Left lobe of liver (tissue), 2 donors: ENCODE measurements around the gene PEX7. TPM values are rescaled to one million over a fixed set of nuclear protein-coding genes. Genes with fewer than 3 reads are reported as not detected.
A peak's percentile ranks its signal among the peaks of the same experiment; 100 is the strongest.
"Not testable (repeated sequence)": the region's sequence is repeated elsewhere in the genome, so short reads cannot be mapped to it uniquely, and the experiment has no call there.

Source experiments
- ATAC-seq: fragments of 200-7000 bp; cut with Tn5 transposase; one replicate; pipeline ENCODE4 v1.9.1; 2020; ENCODE audit warnings: mild to moderate bottlenecking, moderate library complexity
- DNase-seq: peaks from one replicate; pipeline ENCODE4 v3.0.0-alpha.2; 2020; ENCODE audit warnings: low spot score
- total RNA-seq: library from RNA; stranded (reverse); gene quantifications from one replicate; pipeline ENCODE4 v1.2.1, GENCODE V29; 2021
- donor health status: DM: no; HTN: no; CAD: no; lungs with moderate emphysema.
- donor health status: DM: no; HTN: yes; CAD: no.

Gene PEX7
- total RNA-seq, 1 donor from 2014 or later, result 5.6 TPM

DNA sequence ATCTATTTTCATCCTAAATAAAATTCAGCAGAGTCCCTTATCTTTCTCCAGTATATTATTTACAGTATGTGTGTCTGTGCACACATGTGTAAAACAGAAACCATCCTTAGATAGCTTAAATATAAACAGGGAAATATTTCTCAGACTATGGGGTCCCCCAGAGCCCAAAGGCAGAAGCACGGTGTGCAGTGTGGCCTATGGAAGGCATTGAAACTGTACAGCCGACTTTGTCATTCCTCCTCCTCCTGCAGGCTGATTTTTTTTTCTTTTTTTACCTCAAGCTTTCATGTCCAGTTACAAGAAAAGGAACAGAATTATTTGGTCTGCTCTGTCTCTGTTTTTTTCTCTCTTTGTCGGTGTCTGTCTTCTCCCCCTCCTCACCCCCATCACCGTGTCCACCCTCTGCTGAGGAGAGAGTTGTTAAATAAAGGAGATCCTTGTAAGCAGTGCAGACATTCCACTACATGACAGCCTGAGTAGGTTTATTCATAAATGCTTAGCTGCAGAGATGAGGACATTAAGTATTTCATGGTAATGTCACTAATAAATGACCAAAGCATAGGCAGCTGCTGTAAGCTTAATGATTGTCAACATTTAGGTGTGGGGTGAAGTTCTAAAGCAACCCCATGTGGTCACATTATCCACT, 67.9 kb downstream of the PEX7 start:
- DNase-seq (no peak), ATAC-seq (no peak)

DNA sequence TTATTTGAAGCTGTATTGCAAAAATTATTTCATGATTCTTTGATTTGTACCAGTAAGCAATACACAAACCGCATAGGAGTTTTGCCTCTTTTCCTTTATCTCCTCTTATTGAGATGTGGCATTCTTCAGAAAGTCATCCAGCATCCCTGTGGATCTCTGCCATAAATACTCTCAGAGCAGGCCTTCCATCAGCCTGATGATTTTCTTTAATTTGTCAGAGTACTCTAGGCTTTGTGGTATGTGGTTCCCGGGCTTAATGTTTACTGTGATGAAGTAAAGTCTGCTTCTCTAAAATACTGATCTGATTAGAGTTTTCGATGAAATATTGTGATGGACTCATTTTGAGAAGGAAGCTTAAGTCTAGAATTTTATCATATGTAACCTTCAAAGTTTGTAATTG, 68.6 kb downstream of the PEX7 start:
- no peak for ATAC-seq

DNA sequence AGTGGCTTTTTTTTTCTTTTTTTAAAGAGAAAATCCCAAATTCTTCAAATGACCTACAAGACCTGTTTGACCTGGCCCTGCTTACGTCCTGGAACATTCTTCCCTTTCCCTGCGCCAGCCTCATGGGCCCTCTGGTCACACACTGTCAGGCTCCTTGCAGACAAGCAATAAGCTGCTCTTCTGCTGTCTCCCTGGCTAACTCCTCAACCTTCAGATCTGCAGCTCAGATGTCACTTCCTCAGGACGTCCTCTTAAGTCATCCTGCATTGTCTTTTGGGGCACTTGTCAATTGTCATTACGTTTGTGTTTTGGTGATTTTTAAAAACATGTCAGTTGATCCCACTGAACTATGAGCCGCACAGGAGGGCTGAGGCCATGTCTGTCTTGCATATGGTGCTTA, 70.8 kb downstream of the PEX7 start:
- ATAC-seq, result no peak
- no peak for DNase-seq

More for the DNA sequence above, 68.6 kb downstream of the PEX7 start:
- no peak for DNase-seq

DNA sequence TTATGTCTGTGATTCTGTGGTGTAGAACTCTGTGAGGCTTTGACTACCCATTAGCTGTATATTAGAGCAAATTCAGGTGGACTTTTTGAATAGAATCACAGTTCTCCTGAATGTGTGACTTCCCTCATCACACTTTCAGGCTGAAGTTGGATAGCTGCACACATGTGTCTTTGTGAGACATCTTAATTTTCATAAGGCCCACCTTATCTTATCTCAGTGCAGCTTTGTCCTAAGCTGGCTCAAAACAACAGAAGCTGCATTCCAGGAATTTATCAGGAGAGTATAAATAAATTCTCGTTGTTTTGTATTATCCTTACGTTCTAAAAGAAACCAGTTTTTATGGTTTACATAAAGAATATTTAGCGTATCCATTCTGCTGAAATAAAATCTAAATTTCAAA, 73.5 kb downstream of the PEX7 start:
- ATAC-seq, result no peak
- no peak for DNase-seq

DNA sequence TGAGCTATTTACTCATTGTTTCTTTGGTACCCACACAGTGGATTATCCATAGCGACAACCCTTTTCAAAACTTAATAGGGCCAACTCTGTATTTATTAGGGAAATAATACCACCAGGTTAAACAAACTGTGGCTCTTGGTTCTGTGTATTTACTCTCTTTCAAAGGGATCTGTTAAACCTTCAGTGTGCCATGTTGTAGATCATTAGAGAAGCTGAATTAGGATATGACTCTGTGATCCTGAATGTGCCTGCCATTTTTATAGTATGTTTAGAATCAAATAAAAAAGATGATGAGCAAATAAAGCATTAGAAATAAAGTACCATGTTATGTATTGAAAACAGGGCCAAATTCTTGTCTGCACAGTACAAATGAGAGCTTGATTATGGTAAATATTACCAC, 74.7 kb downstream of the PEX7 start:
- ATAC-seq (no peak), DNase-seq (no peak)

DNA sequence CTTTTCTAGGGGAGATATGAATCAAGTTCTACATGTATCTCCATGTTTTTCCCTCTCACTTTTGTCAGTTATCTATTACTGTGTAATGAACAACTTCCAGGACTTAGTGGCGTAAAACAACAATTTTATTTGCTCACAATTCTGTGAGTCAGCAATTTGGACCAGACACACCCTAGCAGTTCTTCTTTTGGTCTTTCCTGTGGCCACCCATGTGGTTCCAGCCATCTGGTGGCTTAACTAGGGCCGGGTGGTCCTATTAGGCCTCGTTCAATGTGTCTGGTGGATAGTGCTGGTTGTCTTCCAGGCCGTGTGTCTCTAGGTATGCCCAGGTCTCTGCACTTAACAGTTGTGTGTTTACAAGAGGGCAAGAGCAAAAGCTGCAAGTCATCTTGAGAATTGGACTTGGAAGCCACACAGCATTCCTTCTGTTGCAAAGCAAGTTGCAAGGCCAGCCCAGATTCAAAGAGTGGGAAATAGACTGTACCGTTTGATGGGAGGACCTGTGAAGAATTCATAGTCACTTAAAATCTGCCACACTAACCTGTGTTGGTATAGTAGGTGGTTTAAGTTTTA, 78.9 kb downstream of the PEX7 start:
- no peak for DNase-seq
- no peak for ATAC-seq

DNA sequence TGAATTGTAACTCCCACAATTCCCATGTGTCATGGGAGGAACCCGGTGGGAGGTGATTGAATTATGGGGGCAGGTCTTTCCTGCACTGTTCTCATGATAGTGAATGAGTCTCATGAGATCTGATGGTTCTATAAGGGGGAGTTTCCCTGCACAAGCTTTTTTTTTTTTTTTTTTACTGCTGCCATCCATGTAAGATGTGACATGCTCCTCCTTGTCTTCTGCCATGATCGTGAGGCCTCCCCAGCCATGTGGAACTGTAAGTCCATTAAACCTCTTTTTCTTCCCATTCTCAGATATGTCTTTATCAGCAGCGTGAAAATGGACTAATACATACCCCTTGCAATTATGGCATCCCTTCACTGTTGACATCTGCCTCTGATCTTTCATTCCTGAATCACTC, 82.1 kb downstream of the PEX7 start:
- not testable (repeated sequence) for DNase-seq, ATAC-seq

DNA sequence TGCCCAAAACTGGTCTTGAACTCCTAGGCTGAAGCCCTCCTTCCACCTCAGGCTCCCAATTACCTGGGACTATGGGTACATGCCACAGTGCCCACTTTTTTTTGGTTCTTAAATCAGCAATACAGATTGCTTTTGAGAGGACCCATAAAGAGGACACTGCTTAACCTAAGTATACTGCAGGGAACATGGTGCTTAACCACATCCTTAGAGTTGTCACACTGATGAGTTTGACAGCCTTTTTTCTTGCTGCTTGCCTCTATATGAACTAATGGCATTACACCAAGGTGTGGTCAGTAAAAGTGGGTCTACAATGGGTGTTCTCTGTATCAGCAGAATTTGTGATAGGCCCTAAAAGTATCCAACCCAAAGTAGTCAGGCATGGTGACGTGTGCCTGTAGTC, 92.6 kb downstream of the PEX7 start:
- no peak for DNase-seq
- ATAC-seq, result no peak

DNA sequence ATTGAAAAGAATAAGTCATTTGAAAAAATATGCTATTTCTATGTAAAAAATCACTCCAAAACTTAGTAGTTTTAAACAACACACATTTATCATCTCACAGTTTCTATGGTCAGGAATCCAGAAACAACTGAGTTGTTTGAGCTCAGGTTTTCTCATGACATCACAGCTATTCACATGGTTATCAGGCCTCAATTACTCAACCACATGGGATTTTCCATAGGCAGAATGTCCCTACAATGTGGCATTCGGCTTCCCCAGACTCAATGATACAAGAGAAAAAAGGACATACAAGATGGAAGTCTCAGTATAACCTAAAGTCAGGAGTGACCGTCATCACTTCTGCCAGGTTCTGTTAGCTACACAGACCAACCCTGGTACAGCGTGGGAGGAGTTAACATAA, 96.3 kb downstream of the PEX7 start:
- ATAC-seq, result no peak
- no peak for DNase-seq

DNA sequence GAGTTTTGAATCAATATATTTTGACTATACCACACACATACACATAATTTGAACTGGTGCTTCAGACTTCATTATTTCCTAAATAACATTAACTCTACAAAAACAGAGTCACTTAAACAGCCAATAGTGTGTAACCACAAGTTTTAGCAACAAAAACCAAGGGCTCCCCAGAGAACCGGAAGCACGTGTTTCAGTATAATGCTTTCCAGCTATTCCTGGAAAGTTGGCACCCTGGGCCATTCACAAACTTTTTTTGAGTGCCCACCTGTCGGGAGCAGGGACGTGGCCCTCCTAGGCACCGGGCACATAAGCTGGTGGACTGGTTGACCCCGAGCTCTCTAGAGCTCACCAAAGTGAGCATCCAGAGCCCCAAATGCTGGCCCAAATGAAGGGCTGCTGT, 97.8 kb downstream of the PEX7 start:
- DNase-seq, result no peak
- no peak for ATAC-seq

DNA sequence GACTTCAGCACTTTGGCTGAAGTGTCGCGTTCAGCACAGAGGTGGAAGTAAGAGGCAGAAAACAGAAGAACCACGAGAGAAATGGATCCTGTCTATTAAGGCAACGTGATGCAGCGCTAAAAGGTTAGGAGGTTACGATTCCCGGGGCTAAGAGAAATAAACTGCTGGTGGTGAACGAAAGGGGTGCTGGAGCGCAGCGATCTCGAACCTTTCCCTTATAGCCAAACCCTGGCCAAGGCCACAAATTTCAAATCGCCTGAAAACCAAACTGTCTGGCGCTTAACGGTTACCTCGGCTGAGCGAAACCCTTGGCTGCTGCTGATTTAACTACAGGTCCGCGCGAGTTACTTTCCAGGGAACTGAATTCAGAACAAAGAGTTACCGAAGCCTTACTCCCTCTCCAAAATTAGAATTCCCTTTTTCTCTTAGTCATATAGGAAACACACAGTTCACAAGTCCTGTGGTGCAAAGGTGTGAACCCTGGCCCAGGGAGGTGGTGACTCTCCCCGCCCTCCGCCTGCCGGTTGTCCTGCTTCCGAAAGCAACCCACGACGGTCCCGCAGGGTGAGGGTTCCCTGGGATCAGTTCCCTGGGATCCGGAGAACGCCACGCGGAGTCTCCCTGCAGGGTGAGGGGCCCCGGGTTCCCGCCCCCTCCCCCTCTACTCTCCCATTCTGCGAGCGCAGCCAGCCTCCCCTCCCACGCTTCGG, 98.4 kb downstream of the PEX7 start:
- ATAC-seq (peak; percentile 64), DNase-seq (no peak)

DNA sequence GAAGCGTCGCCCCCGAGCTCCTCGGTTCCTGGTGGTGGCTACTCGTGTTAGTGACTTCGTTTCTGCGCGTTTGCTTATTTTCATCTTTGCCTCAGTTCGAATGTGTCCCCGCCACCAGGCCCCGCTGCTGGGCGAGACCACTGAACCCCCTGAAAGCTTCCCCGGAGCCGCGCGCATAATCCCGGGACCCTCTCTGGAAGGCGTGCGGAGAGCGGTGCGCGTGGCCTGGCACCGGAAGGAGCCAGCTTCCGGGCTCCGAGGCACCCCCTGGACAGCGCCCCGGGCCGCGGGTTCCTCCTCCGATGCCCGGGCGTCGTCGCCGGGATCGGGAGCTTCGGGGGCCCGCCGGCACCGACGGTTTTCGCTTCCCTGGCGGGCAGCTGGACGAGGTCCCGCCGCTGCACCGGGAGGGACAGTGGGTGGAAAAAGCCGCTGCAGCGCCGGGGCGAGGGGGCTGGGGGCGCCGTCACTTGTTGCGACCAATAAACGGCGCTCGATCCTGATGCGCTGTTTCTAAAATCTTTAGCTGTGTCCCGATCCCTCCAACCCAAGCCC, 99.1 kb downstream of the PEX7 start:
- DNase-seq, result no peak
- peak; percentile 40 for ATAC-seq

DNA sequence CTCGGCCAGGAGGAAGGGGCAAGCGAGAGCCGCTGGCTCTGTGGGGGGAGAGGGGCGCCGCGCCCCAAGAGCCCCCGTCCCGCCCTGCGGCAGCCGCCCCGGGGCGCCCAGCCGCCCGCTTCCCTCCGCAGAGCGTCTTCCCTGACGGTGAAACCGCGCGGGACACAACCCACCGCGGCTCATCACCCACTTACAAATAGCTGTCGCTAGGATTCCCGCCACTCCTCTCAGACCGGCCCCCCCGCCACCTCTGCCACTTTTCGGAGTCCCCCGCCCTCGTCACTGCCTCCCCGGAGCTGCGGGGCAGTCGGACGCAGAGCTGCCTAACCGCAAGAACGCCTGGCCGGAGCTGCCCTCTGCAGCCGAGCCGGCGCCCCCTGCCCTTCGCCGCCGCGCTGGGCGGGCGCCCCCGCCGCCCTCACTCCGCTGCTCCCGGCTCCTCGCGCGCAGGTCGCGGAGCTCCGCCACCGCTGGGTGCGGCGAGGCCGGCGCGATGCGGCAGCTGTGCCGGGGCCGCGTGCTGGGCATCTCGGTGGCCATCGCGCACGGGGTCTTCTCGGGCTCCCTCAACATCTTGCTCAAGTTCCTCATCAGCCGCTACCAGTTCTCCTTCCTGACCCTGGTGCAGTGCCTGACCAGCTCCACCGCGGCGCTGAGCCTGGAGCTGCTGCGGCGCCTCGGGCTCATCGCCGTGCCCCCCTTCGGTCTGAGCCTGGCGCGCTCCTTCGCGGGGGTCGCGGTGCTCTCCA, 99.7 kb downstream of the PEX7 start, which contains the start of gene SLC35D3:
SLC35D3 (plus strand) TSS at position 366 of the 749 bp plus-strand sequence; CDS start at position 494, 128 bp downstream.
- ATAC-seq, result peak; percentile 41
- no peak for DNase-seq

DNA sequence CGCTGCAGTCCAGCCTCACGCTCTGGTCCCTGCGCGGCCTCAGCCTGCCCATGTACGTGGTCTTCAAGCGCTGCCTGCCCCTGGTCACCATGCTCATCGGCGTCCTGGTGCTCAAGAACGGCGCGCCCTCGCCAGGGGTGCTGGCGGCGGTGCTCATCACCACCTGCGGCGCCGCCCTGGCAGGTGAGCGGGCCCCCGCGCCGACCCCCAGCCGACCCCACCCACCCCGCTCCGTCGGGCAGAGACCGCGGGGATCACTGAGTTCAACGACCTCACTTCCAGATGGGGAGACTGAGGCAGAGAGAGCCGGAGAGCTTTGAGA, 100.3 kb downstream of the PEX7 start:
- DNase-seq (no peak), ATAC-seq (no peak)

DNA sequence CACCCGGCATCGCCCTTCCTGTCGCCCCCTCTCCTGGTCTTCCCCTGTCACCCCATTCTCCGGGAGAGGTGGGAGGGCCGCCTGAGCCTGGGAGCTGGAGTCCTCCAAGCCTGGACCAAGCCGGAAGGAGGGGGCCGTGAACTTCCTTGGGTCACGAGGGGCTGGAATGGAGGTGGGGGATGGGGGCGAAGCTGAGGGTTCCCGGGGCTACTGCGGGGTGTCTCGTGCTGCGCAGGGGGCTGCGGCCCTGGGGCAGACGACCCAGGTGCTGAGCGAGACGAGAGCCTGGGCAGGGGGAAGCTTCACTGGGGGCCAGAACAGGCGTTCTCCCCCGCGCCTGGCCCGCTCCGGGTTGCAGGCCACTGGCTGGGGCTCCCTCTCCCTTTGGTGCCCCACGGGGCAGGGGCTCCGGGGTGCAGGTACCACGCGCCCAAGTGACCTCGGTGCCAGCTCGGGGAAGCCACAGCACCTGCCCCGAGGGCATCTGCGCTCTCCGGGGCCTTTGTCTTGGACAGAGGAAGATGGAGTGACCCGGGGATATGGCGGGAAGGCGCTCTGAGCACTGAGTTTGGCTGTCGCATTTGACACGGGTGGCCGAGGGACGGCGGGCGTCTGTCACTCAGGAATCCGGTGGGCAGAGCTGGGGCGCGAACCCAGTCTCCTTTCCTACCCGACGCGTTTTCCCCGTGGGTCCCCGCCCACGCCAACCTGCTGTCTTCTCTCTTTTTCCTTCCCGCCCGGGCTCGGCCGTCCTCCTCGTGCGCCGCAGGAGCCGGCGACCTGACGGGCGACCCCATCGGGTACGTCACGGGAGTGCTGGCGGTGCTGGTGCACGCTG, 100.9 kb downstream of the PEX7 start:
- DNase-seq (no peak), ATAC-seq (no peak)

DNA sequence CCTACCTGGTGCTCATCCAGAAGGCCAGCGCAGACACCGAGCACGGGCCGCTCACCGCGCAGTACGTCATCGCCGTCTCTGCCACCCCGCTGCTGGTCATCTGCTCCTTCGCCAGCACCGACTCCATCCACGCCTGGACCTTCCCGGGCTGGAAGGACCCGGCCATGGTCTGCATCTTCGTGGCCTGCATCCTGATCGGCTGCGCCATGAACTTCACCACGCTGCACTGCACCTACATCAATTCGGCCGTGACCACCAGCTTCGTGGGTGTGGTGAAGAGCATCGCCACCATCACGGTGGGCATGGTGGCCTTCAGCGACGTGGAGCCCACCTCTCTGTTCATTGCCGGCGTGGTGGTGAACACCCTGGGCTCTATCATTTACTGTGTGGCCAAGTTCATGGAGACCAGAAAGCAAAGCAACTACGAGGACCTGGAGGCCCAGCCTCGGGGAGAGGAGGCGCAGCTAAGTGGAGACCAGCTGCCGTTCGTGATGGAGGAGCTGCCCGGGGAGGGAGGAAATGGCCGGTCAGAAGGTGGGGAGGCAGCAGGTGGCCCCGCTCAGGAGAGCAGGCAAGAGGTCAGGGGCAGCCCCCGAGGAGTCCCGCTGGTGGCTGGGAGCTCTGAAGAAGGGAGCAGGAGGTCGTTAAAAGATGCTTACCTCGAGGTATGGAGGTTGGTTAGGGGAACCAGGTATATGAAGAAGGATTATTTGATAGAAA, 101.7 kb downstream of the PEX7 start:
- ATAC-seq (no peak), DNase-seq (no peak)

DNA sequence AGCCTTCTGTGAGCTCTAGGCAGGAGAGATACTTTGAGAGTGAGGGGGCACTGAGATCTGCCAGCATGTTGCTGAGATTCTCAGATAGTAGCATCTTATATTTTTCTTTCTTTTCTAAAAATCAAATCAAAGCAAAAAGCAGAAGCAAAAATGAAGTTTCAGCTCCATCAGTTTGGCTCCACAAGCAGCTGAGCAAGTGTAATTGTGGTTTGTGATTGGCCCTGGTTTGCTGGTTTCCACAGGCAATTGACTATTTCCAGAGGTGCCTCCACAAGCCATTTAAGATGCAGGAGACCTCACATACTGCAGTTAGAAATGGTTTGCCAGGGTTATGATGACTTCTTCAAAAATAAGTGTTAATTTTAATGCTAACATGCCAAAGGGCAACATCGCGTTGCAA, 104.0 kb downstream of the PEX7 start:
- ATAC-seq (no peak), DNase-seq (no peak)

DNA sequence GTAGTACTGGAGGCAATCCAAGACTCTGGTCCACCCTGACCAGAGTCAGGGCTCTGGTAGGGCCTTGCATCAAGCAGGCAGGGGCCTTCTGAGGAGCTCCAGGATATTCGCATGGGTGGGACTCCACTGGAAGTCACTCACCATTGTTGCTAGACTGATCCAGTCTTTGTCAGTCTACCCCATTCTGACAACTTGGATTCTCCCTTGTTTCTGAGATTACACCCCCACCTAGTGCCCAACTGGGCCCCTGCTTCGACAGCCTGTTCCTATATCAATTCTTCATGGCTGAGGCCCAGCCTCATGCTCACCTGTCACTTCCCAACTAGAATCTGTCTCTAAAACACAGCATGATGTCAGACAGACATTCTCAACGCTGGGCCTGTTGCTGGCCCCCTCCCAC, 104.9 kb downstream of the PEX7 start:
- DNase-seq (no peak), ATAC-seq (no peak)

DNA sequence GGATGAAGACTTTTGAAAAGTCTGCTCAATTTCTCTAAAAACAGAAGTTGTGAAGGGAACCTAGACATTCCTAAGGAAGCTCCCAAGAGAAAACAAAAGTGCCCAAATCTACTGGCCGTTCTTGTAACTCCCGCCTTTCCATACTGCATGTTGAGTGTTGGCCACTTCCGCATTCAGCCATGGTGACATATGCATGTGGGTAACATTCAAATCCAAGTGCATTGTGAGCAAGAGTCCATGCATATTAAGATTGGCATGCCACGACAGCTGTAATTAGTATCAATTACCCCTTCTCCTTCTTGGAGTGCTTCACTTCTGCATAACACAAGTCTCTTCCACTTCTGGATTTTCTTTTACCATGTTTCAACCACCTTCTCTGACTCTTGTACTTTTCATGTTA, 108.1 kb downstream of the PEX7 start:
- no peak for ATAC-seq
- no peak for DNase-seq

DNA sequence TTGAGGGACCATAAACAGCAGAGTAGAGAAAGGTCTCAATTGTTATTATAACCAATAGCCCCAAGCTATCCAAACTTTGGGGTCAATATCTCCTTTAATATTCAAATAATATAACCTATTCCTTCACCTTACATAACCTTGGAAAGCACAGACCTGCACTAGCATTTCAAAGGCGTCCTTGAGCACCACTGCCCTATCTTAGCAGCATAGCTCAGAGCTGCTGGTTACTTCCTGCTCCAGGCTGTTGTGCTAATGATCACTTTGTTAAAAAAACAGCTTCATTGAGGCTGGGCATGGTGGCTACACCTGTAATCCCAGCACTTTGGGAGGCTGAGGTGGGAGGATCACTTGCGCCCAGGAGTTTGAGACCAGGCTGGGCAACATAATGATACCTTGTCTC, 110.2 kb downstream of the PEX7 start:
- ATAC-seq (no peak), DNase-seq (no peak)
